CD4-positive, alpha-beta T cell treated with Interleukin-4 for 1 hour (primary cell): ENCODE data around the gene MAD2L2.

Experiments used
- DNase-seq, 2 donors: peaks; one replicate each; pipeline ENCODE4 v3.0.0-alpha.2; 2020 to 2022

Gene MAD2L2

GRCh38 chr1:11680270-11681070 is 478 bp downstream of the MAD2L2 start:
- no peak for DNase-seq

GRCh38 chr1:11678442-11678841 is 2.5 kb downstream of the MAD2L2 start:
- no peak for DNase-seq

GRCh38 chr1:11676386-11677103 is 4.4 kb downstream of the MAD2L2 start:
- no peak for DNase-seq

- DNase-seq: no peak
Observed at GRCh38 chr1:11675325-11675724, 5.6 kb downstream of the MAD2L2 start.

GRCh38 chr1:11674488-11674887 is 6.5 kb downstream of the MAD2L2 start:
- no peak for DNase-seq

GRCh38 chr1:11673089-11673769 is 7.7 kb downstream of the MAD2L2 start:
- DNase-seq: no peak

- DNase-seq: no peak
Observed at GRCh38 chr1:11671544-11672286, 9.2 kb downstream of the MAD2L2 start.

GRCh38 chr1:11671205-11671543 is 9.8 kb downstream of the MAD2L2 start:
- no peak for DNase-seq

- no peak for DNase-seq
Observed at GRCh38 chr1:11670747-11671146, 10.2 kb downstream of the MAD2L2 start.

GRCh38 chr1:11668516-11668915 is 12.4 kb downstream of the MAD2L2 start:
- no peak for DNase-seq

- peak; percentile 53 to 61 for DNase-seq
Observed at GRCh38 chr1:11664336-11665065, 16.4 kb downstream of the MAD2L2 start.

- DNase-seq: no peak
Observed at GRCh38 chr1:11661103-11661502, 19.8 kb downstream of the MAD2L2 start.

GRCh38 chr1:11659748-11660147 is 21.2 kb downstream of the MAD2L2 start:
- no peak for DNase-seq

GRCh38 chr1:11658542-11658941 is 22.4 kb downstream of the MAD2L2 start:
- DNase-seq: no peak

- no peak for DNase-seq
Observed at GRCh38 chr1:11657654-11658053, 23.3 kb downstream of the MAD2L2 start.

- DNase-seq: no peak
Observed at GRCh38 chr1:11654939-11655808, 25.8 kb downstream of the MAD2L2 start.

- peak; percentile 52 to 71 for DNase-seq
Observed at GRCh38 chr1:11654137-11654938, 26.6 kb downstream of the MAD2L2 start, which contains the start of the genes FBXO2 and FBXO44. FBXO2 (minus strand) TSS chr1:11654429; CDS start chr1:11654340, 89 bp downstream. FBXO44 (plus strand) TSS chr1:11654877; CDS start chr1:11655836, 959 bp downstream.

- DNase-seq: no peak
Observed at GRCh38 chr1:11653861-11654136, 27.1 kb downstream of the MAD2L2 start.

- DNase-seq: no peak
Observed at GRCh38 chr1:11653101-11653860, 27.7 kb downstream of the MAD2L2 start.
